Gastrocnemius medialis (tissue), 4 donors: Measurements from ENCODE around the gene SMARCA4.

Experiments
- POLR2A ChIP-seq, 2 donors: fragments of 450-650 bp; IDR thresholded peaks; one replicate each; pipeline ENCODE4 v1.6.1; 2017; ENCODE audit warnings: antibody characterized with exemption in 2 of 2, mild to moderate bottlenecking in 2 of 2, moderate library complexity in 2 of 2
- TF ChIP-seq, protein P1 (sequence below), 5 experiments: fragments of 450-650 bp in 3 of 5; fragments of 200-600 bp in 2 of 5; sonication (generic) in 2 of 5; IDR thresholded peaks in 4 of 5; conservative IDR thresholded peaks in 1 of 5; 1 replicate in 4 of 5; 2 replicates in 1 of 5; pipeline ENCODE4 v1.5.1; 2016 to 2019; ENCODE audit warnings: antibody characterized with exemption in 5 of 5, mild to moderate bottlenecking in 3 of 5, moderate library complexity in 3 of 5

DNA sequence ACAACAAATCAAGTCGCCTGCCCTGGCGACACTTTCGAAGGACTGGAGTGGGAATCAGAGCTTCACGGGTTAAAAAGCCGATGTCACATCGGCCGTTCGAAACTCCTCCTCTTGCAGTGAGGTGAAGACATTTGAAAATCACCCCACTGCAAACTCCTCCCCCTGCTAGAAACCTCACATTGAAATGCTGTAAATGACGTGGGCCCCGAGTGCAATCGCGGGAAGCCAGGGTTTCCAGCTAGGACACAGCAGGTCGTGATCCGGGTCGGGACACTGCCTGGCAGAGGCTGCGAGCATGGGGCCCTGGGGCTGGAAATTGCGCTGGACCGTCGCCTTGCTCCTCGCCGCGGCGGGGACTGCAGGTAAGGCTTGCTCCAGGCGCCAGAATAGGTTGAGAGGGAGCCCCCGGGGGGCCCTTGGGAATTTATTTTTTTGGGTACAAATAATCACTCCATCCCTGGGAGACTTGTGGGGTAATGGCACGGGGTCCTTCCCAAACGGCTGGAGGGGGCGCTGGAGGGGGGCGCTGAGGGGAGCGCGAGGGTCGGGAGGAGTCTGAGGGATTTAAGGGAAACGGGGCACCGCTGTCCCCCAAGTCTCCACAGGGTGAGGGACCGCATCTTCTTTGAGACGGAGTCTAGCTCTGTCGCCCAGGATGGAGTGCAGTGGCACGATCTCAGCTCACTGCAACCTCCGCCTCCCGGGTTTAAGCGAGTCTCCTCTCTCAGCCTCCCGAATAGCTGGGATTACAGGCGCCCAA lies 128.6 kb downstream of the SMARCA4 start, which contains the start of gene LDLR:
- TF ChIP-seq, protein P1, sequence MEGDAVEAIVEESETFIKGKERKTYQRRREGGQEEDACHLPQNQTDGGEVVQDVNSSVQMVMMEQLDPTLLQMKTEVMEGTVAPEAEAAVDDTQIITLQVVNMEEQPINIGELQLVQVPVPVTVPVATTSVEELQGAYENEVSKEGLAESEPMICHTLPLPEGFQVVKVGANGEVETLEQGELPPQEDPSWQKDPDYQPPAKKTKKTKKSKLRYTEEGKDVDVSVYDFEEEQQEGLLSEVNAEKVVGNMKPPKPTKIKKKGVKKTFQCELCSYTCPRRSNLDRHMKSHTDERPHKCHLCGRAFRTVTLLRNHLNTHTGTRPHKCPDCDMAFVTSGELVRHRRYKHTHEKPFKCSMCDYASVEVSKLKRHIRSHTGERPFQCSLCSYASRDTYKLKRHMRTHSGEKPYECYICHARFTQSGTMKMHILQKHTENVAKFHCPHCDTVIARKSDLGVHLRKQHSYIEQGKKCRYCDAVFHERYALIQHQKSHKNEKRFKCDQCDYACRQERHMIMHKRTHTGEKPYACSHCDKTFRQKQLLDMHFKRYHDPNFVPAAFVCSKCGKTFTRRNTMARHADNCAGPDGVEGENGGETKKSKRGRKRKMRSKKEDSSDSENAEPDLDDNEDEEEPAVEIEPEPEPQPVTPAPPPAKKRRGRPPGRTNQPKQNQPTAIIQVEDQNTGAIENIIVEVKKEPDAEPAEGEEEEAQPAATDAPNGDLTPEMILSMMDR (IDR thresholded peaks at IDR 0.05 in 4 of 5, conservative IDR thresholded peaks at IDR 0.05 in 1 of 5) = no peak
- peak; percentile 51 to 63 for TF ChIP-seq POLR2A (IDR thresholded peaks at IDR 0.05)
